ENCODE results near the gene SPEM1. TPM values are rescaled to one million over a fixed set of nuclear protein-coding genes. Genes with fewer than 3 reads are reported as not detected.

The SPEM1 gene
- total and polyA plus RNA-seq, 10 of the 15 experiments (the other 5 are each of a cell fraction or from before 2014, with no cell fraction given), result not detected

DNA sequence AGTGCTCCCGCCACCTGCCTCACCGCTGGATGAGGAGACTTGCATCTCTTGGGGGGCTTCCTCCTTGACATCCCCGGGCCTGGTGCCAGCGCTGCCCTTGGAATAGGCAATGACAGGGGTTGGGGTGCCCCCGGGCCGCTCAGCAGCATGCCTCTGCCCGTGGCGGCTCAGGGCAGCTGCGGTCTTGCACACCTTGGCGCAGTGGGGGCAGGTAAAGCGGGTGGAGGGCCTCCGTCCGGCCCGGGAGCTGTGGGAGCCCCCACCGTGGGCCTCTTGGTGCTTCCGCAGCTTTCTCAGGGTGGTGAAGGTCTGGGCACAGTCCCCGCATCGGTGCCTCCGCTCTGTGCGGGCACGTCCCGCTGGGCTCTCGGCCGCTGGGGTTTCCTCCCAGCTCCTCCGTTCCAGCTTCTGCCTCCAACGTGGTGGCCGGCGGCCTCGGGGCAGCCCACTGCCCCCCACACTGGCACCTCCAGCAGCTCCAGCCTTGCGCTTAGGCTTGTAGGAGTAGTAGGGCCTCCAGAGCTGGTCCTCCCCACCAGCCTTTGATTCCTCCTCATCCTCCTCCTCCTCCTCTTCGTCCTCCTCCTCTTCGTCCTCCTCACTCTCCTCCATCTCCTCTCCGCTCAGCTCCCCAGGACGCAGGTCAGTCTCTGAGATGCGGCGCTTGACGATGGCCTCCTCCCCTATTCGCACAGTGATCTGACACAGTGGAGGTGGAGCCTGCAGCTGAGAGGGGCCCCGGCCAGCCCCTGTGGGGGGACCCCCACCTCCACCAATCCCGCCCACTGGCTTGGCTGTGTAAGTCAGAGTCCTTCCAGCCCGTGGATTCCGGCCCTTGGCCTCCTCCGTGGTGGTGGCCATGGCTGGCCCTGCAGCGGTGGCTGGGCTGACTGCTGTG lies 42.6 kb downstream of the SPEM1 start:
- no peak for DNase-seq (ENCODE audit: low read depth, low spot score)
- in situ Hi-C loops (cut with MboI) (no loop called here), intact Hi-C loops (cut with micrococcal nuclease; ENCODE audit: unreplicated experiment) (no loop called here)
- no peak overlapping the region for H3K4me3 ChIP-seq
- H2AFZ ChIP-seq (ENCODE audit: control insufficient read depth, low read depth, low read length), result no peak overlapping the region
- no peaks in the 10 kb centered on the region for H3K9me3 ChIP-seq (replicated peaks; ENCODE audit: control insufficient read depth, insufficient read depth, low read length)
- SMC1A ChIA-PET (ENCODE audit: uncharacterized antibody, unreplicated experiment), result interaction anchor here (1.2 kb wide), 1 partner anchor 11 kb away, joined by 3 read pairs; no protein-coding TSS in a partner anchor
- BruUV-seq (replicated peaks), result no TSS peak
- CTCF ChIA-PET, result no interaction called here
- FAIRE-seq, result no peak
- H3K9ac ChIP-seq (ENCODE audit: control insufficient read depth, insufficient read depth, low read length), result no peak overlapping the region
- H3K4me1 ChIP-seq (ENCODE audit: control insufficient read depth, insufficient read depth, low read length), result no peaks in the 10 kb centered on the region; the same call in 1 of the 2 replicates
- peak; percentile 47 for TF ChIP-seq POLR2A (IDR thresholded peaks at IDR 0.05; ENCODE audit: low read depth, low read length)
- no peak for TF ChIP-seq GABPA (IDR thresholded peaks at IDR 0.05; ENCODE audit: low read depth)
- TF ChIP-seq RBBP5 (conservative IDR thresholded peaks at IDR 0.05), result no peak
- H3K27ac ChIP-seq (ENCODE audit: control insufficient read depth, insufficient read depth), result no peak overlapping the region
- RAD21 ChIA-PET (ENCODE audit: unreplicated experiment), result no interaction called here
- H3K79me2 ChIP-seq (ENCODE audit: control insufficient read depth, insufficient read depth, low read length), result no peaks in the 10 kb centered on the region
- H4K20me1 ChIP-seq (ENCODE audit: control insufficient read depth, insufficient read depth), result no peaks in the 10 kb centered on the region
- ATAC-seq, result no peak
- 89% methylated on average over 42 of the region's 44 CpGs for WGBS (ENCODE audit: insufficient coverage, insufficient replicate concordance, low lambda C conversion rate, missing lambda C conversion rate)
- H3K36me3 ChIP-seq (ENCODE audit: control insufficient read depth in 2 of 2, insufficient read depth in 2 of 2, low read length in 1 of 2), result peaks cover 3 to 5% of the 10 kb centered on the region in 2 experiments; a peak in 3 of 4 replicates
- no peak overlapping the region for H3K4me2 ChIP-seq (ENCODE audit: control insufficient read depth, insufficient read depth)
- POLR2A ChIA-PET, result interaction anchor here (0.5 kb wide), 1 partner anchor 12 kb away, joined by 6 read pairs; no protein-coding TSS in a partner anchor
- H3K27me3 ChIP-seq (replicated peaks in 1 of 2; ENCODE audit: control insufficient read depth in 2 of 2, insufficient read depth in 2 of 2, low read length in 1 of 2), result no peaks in the 10 kb centered on the region

DNA sequence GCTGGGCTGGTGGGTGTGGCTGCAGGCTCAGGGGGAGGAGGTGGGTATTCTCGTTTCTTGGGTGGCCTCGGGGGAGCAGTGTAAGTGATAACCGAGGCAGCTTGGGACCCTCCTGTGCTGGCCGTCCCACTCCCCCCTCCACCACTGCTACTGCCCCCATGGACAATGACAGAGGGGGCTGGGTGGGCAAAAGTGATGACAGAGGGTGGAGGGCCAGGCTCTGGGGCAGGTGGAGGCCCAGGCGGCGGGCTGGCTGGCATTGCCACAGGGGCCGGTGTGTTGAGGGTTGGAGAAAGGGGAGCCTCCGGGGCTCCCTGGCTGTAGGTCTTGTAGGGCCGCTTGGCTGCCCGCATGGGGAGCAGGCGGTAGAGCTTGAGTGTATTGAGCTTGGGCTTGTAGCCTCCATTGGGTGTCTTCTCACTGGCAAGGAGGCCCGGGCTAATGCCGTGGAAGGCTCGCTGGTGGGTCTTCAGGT lies 43.3 kb downstream of the SPEM1 start:
- no peak overlapping the region for H3K4me2 ChIP-seq (ENCODE audit: control insufficient read depth, insufficient read depth)
- ATAC-seq, result no peak
- H3K79me2 ChIP-seq (ENCODE audit: control insufficient read depth, insufficient read depth, low read length), result no peaks in the 10 kb centered on the region
- no peak overlapping the region for H3K4me3 ChIP-seq
- RAD21 ChIA-PET (ENCODE audit: unreplicated experiment), result no interaction called here
- H3K27me3 ChIP-seq (replicated peaks in 1 of 2; ENCODE audit: control insufficient read depth in 2 of 2, insufficient read depth in 2 of 2, low read length in 1 of 2), result no peaks in the 10 kb centered on the region
- FAIRE-seq, result no peak
- no TSS peak for BruUV-seq (replicated peaks)
- H3K36me3 ChIP-seq (ENCODE audit: control insufficient read depth in 2 of 2, insufficient read depth in 2 of 2, low read length in 1 of 2), result peaks cover 3 to 5% of the 10 kb centered on the region in 2 experiments; a peak in 3 of 4 replicates
- no peak for DNase-seq (ENCODE audit: low read depth, low spot score)
- SMC1A ChIA-PET (ENCODE audit: uncharacterized antibody, unreplicated experiment), result interaction anchor here (1.2 kb wide), 1 partner anchor 10 kb away, joined by 3 read pairs; no protein-coding TSS in a partner anchor
- no peaks in the 10 kb centered on the region for H4K20me1 ChIP-seq (ENCODE audit: control insufficient read depth, insufficient read depth)
- H3K4me1 ChIP-seq (ENCODE audit: control insufficient read depth, insufficient read depth, low read length), result no peaks in the 10 kb centered on the region; the same call in 1 of the 2 replicates
- TF ChIP-seq E2F8 (IDR thresholded peaks at IDR 0.05; ENCODE audit: low read depth, partially characterized antibody), result no peak
- TF ChIP-seq ATF7 (IDR thresholded peaks at IDR 0.05; ENCODE audit: low read depth), result no peak
- POLR2A ChIA-PET, result interaction anchor here (0.9 kb wide), 1 partner anchor 22 kb away, joined by 7 read pairs; no protein-coding TSS in a partner anchor
- no peak overlapping the region for H3K27ac ChIP-seq (ENCODE audit: control insufficient read depth, insufficient read depth)
- CTCF ChIA-PET, result no interaction called here
- H3K9me3 ChIP-seq (replicated peaks; ENCODE audit: control insufficient read depth, insufficient read depth, low read length), result no peaks in the 10 kb centered on the region
- whole genome bisulfite sequencing (ENCODE audit: insufficient coverage, insufficient replicate concordance, low lambda C conversion rate, missing lambda C conversion rate), result 94% methylated on average over 12 of the region's 14 CpGs
- in situ Hi-C loops (cut with MboI), result no loop called here
- no peak overlapping the region for H2AFZ ChIP-seq (ENCODE audit: control insufficient read depth, low read depth, low read length)
- H3K9ac ChIP-seq (ENCODE audit: control insufficient read depth, insufficient read depth, low read length), result no peak overlapping the region
- intact Hi-C loops (cut with micrococcal nuclease; ENCODE audit: unreplicated experiment), result no loop called here

Data from GM12878 (cell line).